Gastrocnemius medialis (tissue), 4 donors: ENCODE results near the gene CFD. TPM values are rescaled to one million over a fixed set of nuclear protein-coding genes. Genes with fewer than 3 reads are reported as not detected.

Source experiments
- ATAC-seq, 2 donors: fragments of 150-250 bp; one replicate each; pipeline ENCODE4 v1.9.1; 2016
- DNase-seq, 2 donors: peaks; one replicate each; pipeline ENCODE4 v3.0.0-alpha.2; 2019
- H3K27ac ChIP-seq, 4 donors: fragments of 200-600 bp; sonication (generic); 1 replicate in 1 of 4; 2 replicates in 3 of 4; pipeline ENCODE4 v1.5.1; 2016 to 2018; ENCODE audit warnings: mild to moderate bottlenecking in 2 of 4, moderate library complexity in 1 of 4
- H3K27me3 ChIP-seq, 3 donors: fragments of 200-600 bp; sonication (generic) in 2 of 3; 1 replicate in 1 of 3; 2 replicates in 2 of 3; pipeline versions ENCODE4 v1.5.1 to v1.6.0; 2016 to 2019; ENCODE audit warnings: mild to moderate bottlenecking in 1 of 3, moderate library complexity in 1 of 3
- H3K36me3 ChIP-seq, 2 donors: fragments of 200-600 bp; sonication (generic) in 1 of 2; one replicate each; pipeline ENCODE4 v1.5.1; 2017 to 2018
- H3K4me1 ChIP-seq, 2 donors: fragments of 200-600 bp; sonication (generic) in 1 of 2; one replicate each; pipeline ENCODE4 v1.5.1; 2016 to 2017; ENCODE audit warnings: mild to moderate bottlenecking in 2 of 2
- H3K4me3 ChIP-seq, 4 donors: fragments of 200-600 bp; sonication (generic) in 3 of 4; 1 replicate in 1 of 4; 2 replicates in 3 of 4; pipeline ENCODE4 v1.5.1; 2016 to 2019; ENCODE audit warnings: mild to moderate bottlenecking in 2 of 4
- H3K9me3 ChIP-seq, 3 donors: fragments of 200-600 bp; sonication (generic) in 2 of 3; 1 replicate in 1 of 3; 2 replicates in 2 of 3; pipeline ENCODE4 v1.5.1; 2016 to 2019
- CTCF ChIP-seq, 5 experiments: fragments of 450-650 bp in 3 of 5; fragments of 200-600 bp in 2 of 5; sonication (generic) in 2 of 5; IDR thresholded peaks in 4 of 5; conservative IDR thresholded peaks in 1 of 5; 1 replicate in 4 of 5; 2 replicates in 1 of 5; pipeline ENCODE4 v1.5.1; 2016 to 2019; ENCODE audit warnings: antibody characterized with exemption in 5 of 5, mild to moderate bottlenecking in 3 of 5, moderate library complexity in 3 of 5
- POLR2A ChIP-seq, 2 donors: fragments of 450-650 bp; IDR thresholded peaks; one replicate each; pipeline ENCODE4 v1.6.1; 2017; ENCODE audit warnings: antibody characterized with exemption in 2 of 2, mild to moderate bottlenecking in 2 of 2, moderate library complexity in 2 of 2
- in situ Hi-C, 4 donors: fragments of 200-750 bp; cut with MboI; loops; one replicate each; pipeline versions ENCODE4 v1.15.0 to v1.8.0; 2017; ENCODE audit warnings: low sequenced_read_pairs in 4 of 4
- intact Hi-C: fragments of 100-400 bp; cut with DNase I; formaldehyde crosslinking; loops from one replicate; pipeline ENCODE4 v1.15.1; 2023; ENCODE audit warnings: low total_unique reads
- total RNA-seq, 4 donors: library from RNA; depleted of rRNA; stranded (reverse); fragments of >200 nt; gene quantifications; one replicate each; pipeline versions ENCODE4 v1.1.0 to v1.2.3, GENCODE V29; 2016

CFD gene
- total RNA-seq, 4 donors from 2014 or later: 153 to 309 (median 210) TPM

DNA sequence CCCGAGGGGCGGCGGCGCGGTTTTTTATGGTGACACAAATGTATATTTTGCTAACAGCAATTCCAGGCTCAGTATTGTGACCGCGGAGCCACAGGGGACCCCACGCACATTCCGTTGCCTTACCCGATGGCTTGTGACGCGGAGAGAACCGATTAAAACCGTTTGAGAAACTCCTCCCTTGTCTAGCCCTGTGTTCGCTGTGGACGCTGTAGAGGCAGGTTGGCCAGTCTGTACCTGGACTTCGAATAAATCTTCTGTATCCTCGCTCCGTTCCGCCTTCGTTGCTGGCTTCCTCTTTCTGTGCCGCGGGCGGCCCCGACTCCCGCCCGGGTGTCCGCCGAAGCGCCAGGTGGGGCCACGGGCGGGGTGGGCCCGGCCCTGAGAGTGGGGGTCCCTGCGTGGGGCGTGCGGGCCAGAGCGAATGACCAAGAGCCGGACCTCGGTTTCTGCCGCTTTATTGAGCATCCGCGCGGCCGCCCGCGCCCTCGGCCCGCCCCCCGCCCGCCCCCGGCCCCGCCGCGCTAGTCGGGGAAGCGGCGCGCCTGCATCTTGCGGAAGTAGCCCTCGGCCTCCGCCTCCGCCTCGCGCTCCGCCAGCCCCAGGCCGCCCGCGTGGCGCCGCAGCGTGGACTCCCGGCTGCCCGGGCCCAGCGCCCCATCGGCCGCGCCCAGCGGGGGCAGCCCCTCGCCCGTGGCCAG is 47.3 kb upstream of the CFD start:
- H3K9me3 ChIP-seq: no peaks in the 10 kb centered on the region
- H3K4me3 ChIP-seq: no peak overlapping the region
- ATAC-seq: no peak
- no peak overlapping the region for H3K27ac ChIP-seq
- no peak for DNase-seq
- in situ Hi-C loops: no loop called here
- intact Hi-C loops: no loop called here
- H3K4me1 ChIP-seq: no peaks in the 10 kb centered on the region
- H3K36me3 ChIP-seq: peaks cover 0 to 49% of the 10 kb centered on the region in 2 donors
- no peaks in the 10 kb centered on the region for H3K27me3 ChIP-seq
- no peak for TF ChIP-seq POLR2A (IDR thresholded peaks at IDR 0.05)
- TF ChIP-seq CTCF (IDR thresholded peaks at IDR 0.05 in 4 of 5, conservative IDR thresholded peaks at IDR 0.05 in 1 of 5): no peak

- DNase-seq (no peak), ATAC-seq (no peak)
- intact Hi-C loops: no loop called here
- Histone ChIP-seq H3K9me3 (no peaks in the 10 kb centered on the region), H3K27me3 (no peaks in the 10 kb centered on the region), H3K27ac (no peak overlapping the region), H3K4me1 (no peaks in the 10 kb centered on the region), H3K4me3 (no peak overlapping the region), H3K36me3 (peaks cover 0 to 44% of the 10 kb centered on the region in 2 donors)
- no peak for TF ChIP-seq POLR2A (IDR thresholded peaks at IDR 0.05)
- TF ChIP-seq CTCF (IDR thresholded peaks at IDR 0.05 in 4 of 5, conservative IDR thresholded peaks at IDR 0.05 in 1 of 5): no peak
- in situ Hi-C loops: no loop called here
These were observed 46.7 kb upstream of the CFD start for GRCh38 chr19:812747-813218.

DNA sequence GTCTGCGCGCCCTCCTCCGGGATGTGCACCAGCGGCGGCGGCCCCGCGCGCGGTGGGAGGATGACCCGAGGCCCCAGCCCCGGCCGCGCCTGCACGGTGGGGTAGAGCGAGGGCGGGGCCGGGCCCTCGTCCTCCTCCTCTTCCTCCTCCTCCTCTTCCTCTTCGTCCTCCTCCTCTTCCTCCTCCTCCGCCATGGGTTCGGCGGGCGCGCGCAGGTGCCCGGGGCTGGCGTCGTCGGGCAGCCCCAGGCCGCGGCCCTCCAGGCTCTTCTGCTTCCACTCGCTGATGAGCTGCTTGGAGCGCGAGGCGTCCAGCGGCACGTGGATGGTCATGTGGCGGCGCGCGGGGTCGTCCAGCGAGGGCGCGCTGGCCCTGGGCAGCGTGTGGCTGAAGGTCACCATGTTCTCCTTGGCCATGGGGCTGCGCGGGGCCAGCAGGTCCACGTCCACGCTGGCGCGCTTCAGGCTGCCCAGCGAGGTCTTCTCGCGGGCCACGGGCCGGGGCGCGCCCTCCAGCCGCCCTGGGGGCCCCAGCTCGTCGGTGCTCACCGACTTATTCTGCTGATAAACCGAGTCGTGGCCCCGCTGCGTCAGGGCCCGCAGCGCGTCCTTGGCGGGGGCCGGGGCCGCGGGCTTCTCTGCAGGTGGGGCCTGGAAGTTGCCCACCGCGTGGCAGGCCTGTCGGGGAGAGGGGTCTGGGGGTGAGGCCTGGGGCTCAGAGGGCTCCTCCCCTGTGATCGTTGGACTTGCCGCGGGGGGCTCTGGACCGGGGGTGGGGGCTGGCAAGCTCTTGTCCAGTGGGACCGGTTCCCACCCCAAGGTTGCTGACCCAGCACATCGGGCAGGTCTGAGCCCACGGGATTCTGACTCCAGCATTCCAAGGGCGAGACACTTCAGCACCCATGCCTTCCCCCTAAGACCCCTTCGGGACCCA is 46.0 kb upstream of the CFD start:
- TF ChIP-seq POLR2A (IDR thresholded peaks at IDR 0.05) (no peak), CTCF (IDR thresholded peaks at IDR 0.05 in 4 of 5, conservative IDR thresholded peaks at IDR 0.05 in 1 of 5) (no peak)
- ATAC-seq (no peak), DNase-seq (no peak)
- intact Hi-C loops: no loop called here
- in situ Hi-C loops: no loop called here
- H3K36me3 ChIP-seq: peaks cover 0 to 36% of the 10 kb centered on the region in 2 donors
- no peaks in the 10 kb centered on the region for H3K27me3 ChIP-seq
- H3K4me3 ChIP-seq: no peak overlapping the region
- no peaks in the 10 kb centered on the region for H3K4me1 ChIP-seq
- no peak overlapping the region for H3K27ac ChIP-seq
- H3K9me3 ChIP-seq: no peaks in the 10 kb centered on the region

- no peaks in the 10 kb centered on the region for H3K9me3 ChIP-seq
- H3K36me3 ChIP-seq: peaks cover 0 to 27% of the 10 kb centered on the region in 2 donors
- ATAC-seq: peak in 1 of 2 donors; percentile 32
- no peaks in the 10 kb centered on the region for H3K4me1 ChIP-seq
- H3K27me3 ChIP-seq: no peaks in the 10 kb centered on the region
- in situ Hi-C loops (no loop called here), intact Hi-C loops (no loop called here)
- no peak overlapping the region for H3K27ac ChIP-seq
- no peak for DNase-seq
- TF ChIP-seq CTCF (IDR thresholded peaks at IDR 0.05 in 4 of 5, conservative IDR thresholded peaks at IDR 0.05 in 1 of 5) (no peak), POLR2A (IDR thresholded peaks at IDR 0.05) (no peak)
- H3K4me3 ChIP-seq: no peak overlapping the region
These were observed 45.0 kb upstream of the CFD start for GRCh38 chr19:814152-815078.
